ENCODE results near the gene ZNF385B. TPM values are rescaled to one million over a fixed set of nuclear protein-coding genes. Genes with fewer than 3 reads are reported as not detected.

ZNF385B gene
- polyA plus RNA-seq, 1 donor (not counting 4 experiments of a cell fraction or from before 2014, with no cell fraction given): 0.17 TPM

DNA sequence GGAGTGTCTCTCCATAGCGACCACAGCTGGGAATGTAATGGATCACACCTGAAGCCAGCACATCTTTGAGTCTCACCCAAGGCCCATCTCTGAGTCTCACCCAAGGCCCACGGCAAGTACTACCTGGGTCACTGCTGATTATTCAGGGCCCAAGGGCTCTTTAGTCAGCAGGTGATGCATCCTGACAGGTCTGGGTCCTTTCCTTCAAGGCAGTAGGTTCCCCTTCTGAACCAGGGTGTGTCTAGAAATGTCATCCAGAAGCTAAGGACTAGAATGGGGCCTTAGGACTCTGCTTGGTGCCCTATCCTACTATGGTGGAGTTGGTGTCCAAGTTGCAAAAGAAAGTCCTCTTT, 248.1 kb downstream of the ZNF385B start:
- Histone ChIP-seq H3K9me3 (ENCODE audit: control insufficient read depth, low read depth, low read length) (no peaks in the 10 kb centered on the region), H3K9me1 (ENCODE audit: control insufficient read depth, extremely low read depth, insufficient read depth, low read length) (no peaks in the 10 kb centered on the region), H3K27ac (ENCODE audit: control insufficient read depth, insufficient read depth, low read length) (peak overlapping the region; percentile 32), H3K4me2 (ENCODE audit: control insufficient read depth, extremely low read depth, insufficient read depth, low read depth, low read length) (peak overlapping the region; percentile 92), H3K4me3 (ENCODE audit: control insufficient read depth in 2 of 3, extremely low read depth in 1 of 3, insufficient read depth in 2 of 3, low read depth in 1 of 3, low read length in 3 of 3) (peak overlapping the region in 2 of 3 experiments; percentile 37 to 48), H3K79me2 (ENCODE audit: control insufficient read depth, insufficient read depth, low read length) (no peaks in the 10 kb centered on the region), H3K4me1 (ENCODE audit: control insufficient read depth, extremely low read depth, insufficient read depth, low read length) (peaks cover 22% of the 10 kb centered on the region), H4K20me1 (ENCODE audit: control insufficient read depth, extremely low read depth, insufficient read depth, low read length) (no peaks in the 10 kb centered on the region), H3K36me3 (ENCODE audit: control insufficient read depth in 2 of 2, extremely low read depth in 1 of 2, insufficient read depth in 2 of 2, low read length in 2 of 2) (no peaks in the 10 kb centered on the region), H3K9ac (ENCODE audit: control insufficient read depth, extremely low read depth, insufficient read depth, low read length) (no peak overlapping the region), H2AFZ (ENCODE audit: control insufficient read depth, low read length) (no peak overlapping the region), H3K27me3 (ENCODE audit: control insufficient read depth, extremely low read depth, insufficient read depth, low read length) (no peaks in the 10 kb centered on the region)
- no peak for TF ChIP-seq EZH2 (IDR thresholded peaks at IDR 0.05; ENCODE audit: low read length)
- TF ChIP-seq, protein P1, sequence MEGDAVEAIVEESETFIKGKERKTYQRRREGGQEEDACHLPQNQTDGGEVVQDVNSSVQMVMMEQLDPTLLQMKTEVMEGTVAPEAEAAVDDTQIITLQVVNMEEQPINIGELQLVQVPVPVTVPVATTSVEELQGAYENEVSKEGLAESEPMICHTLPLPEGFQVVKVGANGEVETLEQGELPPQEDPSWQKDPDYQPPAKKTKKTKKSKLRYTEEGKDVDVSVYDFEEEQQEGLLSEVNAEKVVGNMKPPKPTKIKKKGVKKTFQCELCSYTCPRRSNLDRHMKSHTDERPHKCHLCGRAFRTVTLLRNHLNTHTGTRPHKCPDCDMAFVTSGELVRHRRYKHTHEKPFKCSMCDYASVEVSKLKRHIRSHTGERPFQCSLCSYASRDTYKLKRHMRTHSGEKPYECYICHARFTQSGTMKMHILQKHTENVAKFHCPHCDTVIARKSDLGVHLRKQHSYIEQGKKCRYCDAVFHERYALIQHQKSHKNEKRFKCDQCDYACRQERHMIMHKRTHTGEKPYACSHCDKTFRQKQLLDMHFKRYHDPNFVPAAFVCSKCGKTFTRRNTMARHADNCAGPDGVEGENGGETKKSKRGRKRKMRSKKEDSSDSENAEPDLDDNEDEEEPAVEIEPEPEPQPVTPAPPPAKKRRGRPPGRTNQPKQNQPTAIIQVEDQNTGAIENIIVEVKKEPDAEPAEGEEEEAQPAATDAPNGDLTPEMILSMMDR (optimal IDR thresholded peaks at IDR 0.05 in 1 of 3, IDR thresholded peaks at IDR 0.05 in 1 of 3, conservative IDR thresholded peaks at IDR 0.05 in 1 of 3; ENCODE audit: extremely low read depth in 1 of 3, insufficient read depth in 2 of 3, low read length in 3 of 3): no peak
- DNase-seq (ENCODE audit: low read depth, low spot score) (peak; percentile 49), FAIRE-seq (no peak)
- dilution Hi-C loops (cut with MboI; ENCODE audit: extremely low pct_ligation_motif_present, low sequenced_read_pairs): no loop called here

DNA sequence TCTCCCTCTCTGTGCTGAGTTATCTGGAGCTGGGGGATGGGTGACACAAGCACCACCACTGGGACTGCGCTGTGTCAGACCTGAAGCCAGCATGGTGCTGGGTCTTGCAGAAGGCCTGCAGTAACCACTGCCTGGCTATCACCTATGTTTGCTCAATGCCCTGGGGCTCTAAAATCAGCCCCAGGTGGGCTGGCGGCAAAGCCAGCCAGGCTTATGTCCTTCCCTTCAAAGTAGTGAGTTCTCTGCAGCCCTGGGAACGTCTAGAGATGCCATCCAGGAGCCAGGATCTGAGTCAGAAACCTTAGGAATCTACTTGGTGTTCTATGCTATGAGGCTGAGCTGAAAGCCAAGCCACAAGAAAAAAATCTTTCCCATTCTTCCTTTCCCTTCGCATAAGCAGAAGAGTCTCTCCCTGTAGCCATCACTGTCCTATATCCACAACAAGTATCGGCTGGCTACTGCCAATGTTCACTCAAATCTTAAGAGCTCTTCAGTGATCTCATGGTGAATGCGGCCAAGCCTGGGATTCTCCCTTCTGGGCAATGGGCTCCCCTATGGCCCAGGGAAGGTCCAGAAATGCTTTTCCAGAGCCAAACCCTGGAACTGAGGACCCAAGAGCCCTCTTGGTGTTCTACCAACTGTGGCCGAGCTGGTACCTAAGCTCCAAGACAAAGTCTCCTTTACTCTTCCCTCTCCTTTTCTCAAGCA, 248.7 kb downstream of the ZNF385B start:
- DNase-seq (ENCODE audit: low read depth, low spot score) (no peak), FAIRE-seq (no peak)
- Histone ChIP-seq H4K20me1 (ENCODE audit: control insufficient read depth, extremely low read depth, insufficient read depth, low read length) (no peaks in the 10 kb centered on the region), H3K79me2 (ENCODE audit: control insufficient read depth, insufficient read depth, low read length) (no peaks in the 10 kb centered on the region), H3K4me3 (ENCODE audit: control insufficient read depth in 2 of 3, extremely low read depth in 1 of 3, insufficient read depth in 2 of 3, low read depth in 1 of 3, low read length in 3 of 3) (no peak overlapping the region), H3K27me3 (ENCODE audit: control insufficient read depth, extremely low read depth, insufficient read depth, low read length) (no peaks in the 10 kb centered on the region), H3K9ac (ENCODE audit: control insufficient read depth, extremely low read depth, insufficient read depth, low read length) (no peak overlapping the region), H3K4me1 (ENCODE audit: control insufficient read depth, extremely low read depth, insufficient read depth, low read length) (peaks cover 22% of the 10 kb centered on the region), H3K4me2 (ENCODE audit: control insufficient read depth, extremely low read depth, insufficient read depth, low read depth, low read length) (peak overlapping the region; percentile 92), H3K9me1 (ENCODE audit: control insufficient read depth, extremely low read depth, insufficient read depth, low read length) (no peaks in the 10 kb centered on the region), H3K27ac (ENCODE audit: control insufficient read depth, insufficient read depth, low read length) (peak overlapping the region; percentile 32), H3K36me3 (ENCODE audit: control insufficient read depth in 2 of 2, extremely low read depth in 1 of 2, insufficient read depth in 2 of 2, low read length in 2 of 2) (no peaks in the 10 kb centered on the region), H2AFZ (ENCODE audit: control insufficient read depth, low read length) (no peak overlapping the region), H3K9me3 (ENCODE audit: control insufficient read depth, low read depth, low read length) (no peaks in the 10 kb centered on the region)
- no peak for TF ChIP-seq EZH2 (IDR thresholded peaks at IDR 0.05; ENCODE audit: low read length)
- TF ChIP-seq, protein P1 (optimal IDR thresholded peaks at IDR 0.05 in 1 of 3, IDR thresholded peaks at IDR 0.05 in 1 of 3, conservative IDR thresholded peaks at IDR 0.05 in 1 of 3; ENCODE audit: extremely low read depth in 1 of 3, insufficient read depth in 2 of 3, low read length in 3 of 3): no peak
- dilution Hi-C loops (cut with MboI; ENCODE audit: extremely low pct_ligation_motif_present, low sequenced_read_pairs): no loop called here
